ENCODE measurements around the gene LRRC25. TPM values are rescaled to one million over a fixed set of nuclear protein-coding genes. Genes with fewer than 3 reads are reported as not detected.

The LRRC25 gene
- total RNA-seq, 3 donors from 2014 or later: 3.9 to 27.2 (median 7.2) TPM

- Histone ChIP-seq H3K4me1 (no peaks in the 10 kb centered on the region), H3K27me3 (no peaks in the 10 kb centered on the region), H3K9me3 (no peaks in the 10 kb centered on the region), H3K36me3 (no peaks in the 10 kb centered on the region), H3K27ac (peak overlapping the region; percentile 38 to 50), H3K4me3 (peak overlapping the region; percentile 43 to 65 (median 46))
- TF ChIP-seq POLR2AphosphoS5 (IDR thresholded peaks at IDR 0.05) (peak in 2 of 3 donors; percentile 23 to 65), CTCF (IDR thresholded peaks at IDR 0.05) (peak; percentile 99), POLR2A (IDR thresholded peaks at IDR 0.05) (no peak)
- intact Hi-C loops (cut with DNase I; ENCODE audit: low total_unique reads): loop anchor here (1.0 to 10.0 kb wide), 2 partner anchors 24 to 1854 kb away; no protein-coding TSS in a partner anchor
- peak; percentile 55 to 85 for DNase-seq (ENCODE audit: low spot score in 2 of 2)
These were observed 9.1 kb downstream of the LRRC25 start for GRCh38 chr19:18388100-18388959.

- DNase-seq (ENCODE audit: low spot score in 2 of 2): no peak
- peak overlapping the region; percentile 30 to 59 (median 46) for H3K4me3 ChIP-seq
- no peaks in the 10 kb centered on the region for H3K27me3 ChIP-seq
- H3K36me3 ChIP-seq: no peaks in the 10 kb centered on the region
- TF ChIP-seq CTCF (IDR thresholded peaks at IDR 0.05) (no peak), POLR2A (IDR thresholded peaks at IDR 0.05) (no peak), POLR2AphosphoS5 (IDR thresholded peaks at IDR 0.05) (no peak)
- no peaks in the 10 kb centered on the region for H3K9me3 ChIP-seq
- peak overlapping the region; percentile 19 to 36 for H3K27ac ChIP-seq
- intact Hi-C loops (cut with DNase I; ENCODE audit: low total_unique reads): loop anchor here (10.0 kb wide), 1 partner anchor 1852 kb away; no protein-coding TSS in a partner anchor
- no peaks in the 10 kb centered on the region for H3K4me1 ChIP-seq
These were observed 10.7 kb downstream of the LRRC25 start for GRCh38 chr19:18386543-18387271.

- no peaks in the 10 kb centered on the region for H3K9me3 ChIP-seq
- H3K36me3 ChIP-seq: no peaks in the 10 kb centered on the region
- H3K27ac ChIP-seq: peak within 1 kb of the TSS; percentile 36 to 38
- DNase-seq (ENCODE audit: low spot score in 2 of 2): peak in 1 of 2 donors; percentile 69
- TF ChIP-seq POLR2A (IDR thresholded peaks at IDR 0.05) (peak; percentile 49), POLR2AphosphoS5 (IDR thresholded peaks at IDR 0.05) (peak in 2 of 3 donors; percentile 20 to 65), CTCF (IDR thresholded peaks at IDR 0.05) (no peak)
- no peaks in the 10 kb centered on the region for H3K27me3 ChIP-seq
- intact Hi-C loops (cut with DNase I; ENCODE audit: low total_unique reads): loop anchor here (10.0 kb wide), 1 partner anchor 1851 kb away; no protein-coding TSS in a partner anchor
- H3K4me3 ChIP-seq: peak within 1 kb of the TSS; percentile 30 to 59 (median 46)
- H3K4me1 ChIP-seq: no peaks in the 10 kb centered on the region
These were observed 11.5 kb downstream of the LRRC25 start, which contains the start of gene GDF15 for GRCh38 chr19:18385675-18386542. Gene GDF15 (plus strand): TSS chr19:18386158. CDS start chr19:18386190, 32 bp downstream.

- H3K4me1 ChIP-seq: no peaks in the 10 kb centered on the region
- no peak overlapping the region for H3K4me3 ChIP-seq
- intact Hi-C loops (cut with DNase I; ENCODE audit: low total_unique reads): loop anchor here (10.0 kb wide), 1 partner anchor 1851 kb away; no protein-coding TSS in a partner anchor
- DNase-seq (ENCODE audit: low spot score in 2 of 2): no peak
- H3K27me3 ChIP-seq: no peaks in the 10 kb centered on the region
- H3K27ac ChIP-seq: peak overlapping the region; percentile 29 to 38
- no peaks in the 10 kb centered on the region for H3K36me3 ChIP-seq
- no peaks in the 10 kb centered on the region for H3K9me3 ChIP-seq
- no peak for TF ChIP-seq CTCF (IDR thresholded peaks at IDR 0.05)
- no peak for TF ChIP-seq POLR2AphosphoS5 (IDR thresholded peaks at IDR 0.05)
- no peak for TF ChIP-seq POLR2A (IDR thresholded peaks at IDR 0.05)
These were observed 12.1 kb downstream of the LRRC25 start for GRCh38 chr19:18385359-18385674.

Data from breast epithelium (tissue), 4 donors.